GM10266 (cell line): ENCODE results near the gene CBLB.

ENCODE experiments used
- DNase-seq: peaks from one replicate; pipeline ENCODE4 v3.0.0; 2012; ENCODE audit errors: extremely low spot score
- CTCF ChIP-seq: IDR thresholded peaks from 2 replicates; pipeline ENCODE4 v1.5.1; 2012; ENCODE audit warnings: mild to moderate bottlenecking, low read depth; ENCODE audit not compliant: control insufficient read depth, insufficient read depth; ENCODE audit errors: missing control alignments

The CBLB gene

GRCh38 chr3:105780107-105780506 lies 88.7 kb downstream of the CBLB start:
- no peak for TF ChIP-seq CTCF
- DNase-seq, result no peak

GRCh38 chr3:105775368-105775767 lies 93.4 kb downstream of the CBLB start:
- no peak for TF ChIP-seq CTCF
- no peak for DNase-seq

- TF ChIP-seq CTCF, result no peak
These were observed 94.2 kb downstream of the CBLB start for GRCh38 chr3:105774444-105775180.

GRCh38 chr3:105773291-105773690 lies 95.5 kb downstream of the CBLB start:
- no peak for TF ChIP-seq CTCF

More at GRCh38 chr3:105774444-105775180, 94.2 kb downstream of the CBLB start:
- no peak for DNase-seq

GRCh38 chr3:105772635-105773034 lies 96.2 kb downstream of the CBLB start:
- DNase-seq, result no peak
- TF ChIP-seq CTCF, result no peak

More at GRCh38 chr3:105773291-105773690, 95.5 kb downstream of the CBLB start:
- no peak for DNase-seq

- DNase-seq, result no peak
- no peak for TF ChIP-seq CTCF
These were observed 97.4 kb downstream of the CBLB start for GRCh38 chr3:105771392-105771791.

GRCh38 chr3:105770410-105770809 lies 98.4 kb downstream of the CBLB start:
- no peak for TF ChIP-seq CTCF
- DNase-seq, result no peak
